GM19452 (cell line): ENCODE data around the gene NRDC.

ENCODE experiments used
- ATAC-seq: cut with Tn5 transposase; IDR thresholded peaks from one replicate; pipeline ENCODE4 v1.9.1; 2021; ENCODE audit not compliant: unreplicated experiment

The NRDC gene, protein sequence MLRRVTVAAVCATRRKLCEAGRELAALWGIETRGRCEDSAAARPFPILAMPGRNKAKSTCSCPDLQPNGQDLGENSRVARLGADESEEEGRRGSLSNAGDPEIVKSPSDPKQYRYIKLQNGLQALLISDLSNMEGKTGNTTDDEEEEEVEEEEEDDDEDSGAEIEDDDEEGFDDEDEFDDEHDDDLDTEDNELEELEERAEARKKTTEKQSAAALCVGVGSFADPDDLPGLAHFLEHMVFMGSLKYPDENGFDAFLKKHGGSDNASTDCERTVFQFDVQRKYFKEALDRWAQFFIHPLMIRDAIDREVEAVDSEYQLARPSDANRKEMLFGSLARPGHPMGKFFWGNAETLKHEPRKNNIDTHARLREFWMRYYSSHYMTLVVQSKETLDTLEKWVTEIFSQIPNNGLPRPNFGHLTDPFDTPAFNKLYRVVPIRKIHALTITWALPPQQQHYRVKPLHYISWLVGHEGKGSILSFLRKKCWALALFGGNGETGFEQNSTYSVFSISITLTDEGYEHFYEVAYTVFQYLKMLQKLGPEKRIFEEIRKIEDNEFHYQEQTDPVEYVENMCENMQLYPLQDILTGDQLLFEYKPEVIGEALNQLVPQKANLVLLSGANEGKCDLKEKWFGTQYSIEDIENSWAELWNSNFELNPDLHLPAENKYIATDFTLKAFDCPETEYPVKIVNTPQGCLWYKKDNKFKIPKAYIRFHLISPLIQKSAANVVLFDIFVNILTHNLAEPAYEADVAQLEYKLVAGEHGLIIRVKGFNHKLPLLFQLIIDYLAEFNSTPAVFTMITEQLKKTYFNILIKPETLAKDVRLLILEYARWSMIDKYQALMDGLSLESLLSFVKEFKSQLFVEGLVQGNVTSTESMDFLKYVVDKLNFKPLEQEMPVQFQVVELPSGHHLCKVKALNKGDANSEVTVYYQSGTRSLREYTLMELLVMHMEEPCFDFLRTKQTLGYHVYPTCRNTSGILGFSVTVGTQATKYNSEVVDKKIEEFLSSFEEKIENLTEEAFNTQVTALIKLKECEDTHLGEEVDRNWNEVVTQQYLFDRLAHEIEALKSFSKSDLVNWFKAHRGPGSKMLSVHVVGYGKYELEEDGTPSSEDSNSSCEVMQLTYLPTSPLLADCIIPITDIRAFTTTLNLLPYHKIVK

DNA sequence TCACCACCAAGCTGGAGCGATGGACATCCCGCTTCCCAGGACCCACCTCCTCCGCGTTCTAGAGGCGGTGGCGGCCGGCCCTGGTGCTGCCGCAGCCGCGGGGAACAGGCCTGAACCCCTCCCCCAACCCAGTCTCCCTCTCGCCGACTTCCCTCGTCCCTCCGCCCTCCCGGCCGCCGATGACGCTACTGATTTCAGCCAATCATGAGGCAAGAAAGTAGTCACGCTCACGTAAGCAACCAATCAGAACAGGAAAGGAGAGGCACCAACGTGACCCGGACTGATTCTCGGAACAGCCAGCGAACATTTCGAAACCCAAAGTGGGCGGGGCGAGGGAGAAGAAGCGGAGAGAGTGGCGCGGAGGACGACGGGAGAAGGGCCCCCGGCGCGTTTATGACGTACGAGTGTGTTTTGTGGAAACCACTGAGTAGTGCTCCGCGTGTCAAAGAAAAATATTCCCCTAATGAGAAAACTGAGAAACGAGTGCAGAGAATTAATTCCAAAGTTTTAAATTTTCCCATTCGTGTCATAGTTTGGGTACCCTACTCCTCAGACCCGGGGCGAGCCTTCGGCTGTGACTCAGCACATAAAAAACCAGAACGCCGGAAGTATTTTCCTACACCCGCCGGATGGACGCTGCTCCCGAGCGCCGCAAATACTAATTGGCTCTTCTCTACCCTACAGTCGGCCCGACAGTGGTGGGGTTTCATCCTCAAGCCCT, at the start of gene NRDC:
Gene NRDC (minus strand): TSS at position 112 of the 721 bp plus-strand sequence. CDS start 112 bp downstream, outside the sequence.
- ATAC-seq: peak; percentile 95

DNA sequence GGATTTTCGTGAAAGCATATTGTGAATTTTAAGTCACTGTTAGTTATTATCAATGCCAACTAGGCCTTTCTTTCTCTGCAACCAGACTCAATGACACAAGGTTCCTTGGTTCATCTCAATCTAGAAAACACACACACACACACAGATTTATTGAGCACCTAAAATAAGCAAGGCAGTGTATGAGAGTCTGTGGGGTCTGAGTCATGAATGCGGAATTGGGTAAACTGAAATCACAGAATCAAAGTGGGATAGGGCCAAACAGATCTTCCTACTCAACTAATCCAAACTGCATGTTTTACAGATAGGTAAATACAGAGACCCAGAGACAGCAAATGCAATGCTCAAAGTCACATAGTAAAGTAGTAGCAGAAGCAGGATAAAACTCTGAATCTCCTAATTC, 48.5 kb upstream of the NRDC start:
- ATAC-seq: no peak

DNA sequence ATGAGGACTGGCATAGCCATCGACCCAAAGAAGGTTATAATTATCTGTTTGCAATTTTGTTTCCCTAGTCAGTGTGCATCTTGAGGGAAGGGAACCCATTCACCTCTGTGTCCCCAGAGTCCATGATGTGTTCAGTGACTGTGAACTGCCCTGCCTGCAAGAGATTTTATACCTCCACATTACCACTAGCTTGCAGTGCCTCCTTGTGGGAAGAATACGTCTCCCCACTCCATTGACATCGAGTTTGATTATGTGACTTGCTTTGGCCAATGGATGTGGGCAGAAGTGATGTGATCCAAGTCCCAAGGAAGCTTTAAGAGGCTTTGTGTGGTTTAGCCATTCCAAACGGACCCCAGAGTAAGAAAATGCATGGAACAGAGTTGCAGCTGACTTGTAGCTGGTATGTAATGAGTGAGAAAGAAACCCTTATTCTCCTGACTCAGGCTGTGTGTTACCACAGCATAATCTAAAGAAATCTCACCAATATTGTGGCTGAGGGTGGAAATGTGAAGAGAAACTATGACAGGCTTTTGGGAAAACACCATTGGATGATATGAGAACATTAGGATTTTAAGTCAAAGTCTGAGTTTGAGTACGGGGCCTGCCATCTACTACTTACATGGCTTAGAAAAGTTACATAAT, 47.8 kb upstream of the NRDC start:
- ATAC-seq: no peak

DNA sequence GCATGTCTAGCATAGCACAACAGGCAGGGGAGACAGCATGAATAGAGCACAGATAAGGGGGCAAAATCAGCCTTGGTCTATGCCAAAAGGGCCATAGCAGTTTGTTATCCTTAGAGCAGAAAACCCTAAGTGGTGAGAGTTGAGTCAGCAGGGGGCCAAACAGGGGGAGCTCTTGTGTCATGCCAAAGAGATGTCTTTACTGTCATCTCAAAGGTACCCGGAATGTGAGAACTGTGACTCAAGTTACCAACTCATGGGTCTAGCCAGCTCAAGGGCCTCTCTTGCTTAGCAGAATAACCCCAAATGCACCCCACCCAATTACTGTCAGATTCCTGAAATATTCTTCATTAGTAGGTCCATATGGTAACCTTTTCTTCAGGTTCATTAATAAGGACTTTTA, 45.9 kb upstream of the NRDC start:
- no peak for ATAC-seq

DNA sequence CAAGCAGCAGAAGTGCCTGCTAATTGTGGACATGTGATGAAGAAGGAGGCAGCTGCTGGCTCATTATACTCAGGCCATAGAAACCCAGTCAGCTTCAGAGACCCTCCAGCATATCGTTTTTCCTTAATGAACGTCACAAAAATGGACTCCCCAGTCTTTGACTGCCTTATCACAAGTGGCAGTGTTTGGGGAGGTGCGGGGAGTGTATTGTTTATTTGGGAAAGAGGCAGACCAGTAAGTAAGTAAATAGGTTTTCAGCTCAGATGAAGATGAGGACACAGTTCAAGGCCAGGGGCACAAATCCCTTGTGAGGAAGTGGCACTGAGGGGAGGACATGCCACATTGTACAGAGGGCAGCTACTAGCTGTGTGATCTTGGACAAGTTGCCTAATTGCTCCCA, 43.5 kb upstream of the NRDC start:
- no peak for ATAC-seq

DNA sequence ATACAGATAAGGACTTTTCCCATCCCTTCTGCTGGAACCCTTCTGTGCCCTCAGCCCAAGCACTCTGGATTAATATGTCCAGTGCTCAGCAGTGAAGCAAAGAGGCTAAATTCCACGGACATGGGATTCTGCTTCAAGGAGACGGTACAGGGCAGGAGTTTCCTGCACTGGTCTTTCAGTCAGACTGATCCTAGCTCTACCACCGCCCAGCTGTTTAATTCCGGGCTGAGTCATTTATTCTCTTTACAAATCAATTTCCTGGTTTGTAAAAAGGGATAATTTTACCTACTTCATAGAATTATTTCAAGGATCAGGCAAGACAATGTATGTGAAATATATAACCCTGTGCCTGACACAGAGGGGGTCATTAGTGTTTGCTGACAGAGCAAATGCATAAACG, 41.6 kb upstream of the NRDC start:
- ATAC-seq: no peak

DNA sequence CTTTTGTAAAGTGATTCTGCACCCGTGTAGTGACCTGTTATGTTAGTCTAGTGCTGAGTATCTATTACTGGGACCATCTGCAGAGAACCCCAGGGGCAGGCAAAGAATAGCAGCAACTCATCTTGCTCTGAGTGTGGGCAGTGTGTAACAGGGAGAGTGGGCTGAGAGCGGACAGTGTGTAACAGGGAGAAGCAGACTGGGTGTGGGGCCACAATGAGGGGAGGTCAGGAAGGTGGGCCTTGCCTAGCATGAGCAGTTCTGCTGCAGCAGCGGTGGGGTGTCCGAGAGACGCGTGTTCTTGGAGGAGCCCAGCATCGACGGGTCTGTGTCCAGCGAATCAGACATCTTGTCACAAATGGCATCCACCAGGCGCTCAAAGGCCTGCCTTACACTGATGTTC, 41.2 kb upstream of the NRDC start:
- ATAC-seq: no peak

DNA sequence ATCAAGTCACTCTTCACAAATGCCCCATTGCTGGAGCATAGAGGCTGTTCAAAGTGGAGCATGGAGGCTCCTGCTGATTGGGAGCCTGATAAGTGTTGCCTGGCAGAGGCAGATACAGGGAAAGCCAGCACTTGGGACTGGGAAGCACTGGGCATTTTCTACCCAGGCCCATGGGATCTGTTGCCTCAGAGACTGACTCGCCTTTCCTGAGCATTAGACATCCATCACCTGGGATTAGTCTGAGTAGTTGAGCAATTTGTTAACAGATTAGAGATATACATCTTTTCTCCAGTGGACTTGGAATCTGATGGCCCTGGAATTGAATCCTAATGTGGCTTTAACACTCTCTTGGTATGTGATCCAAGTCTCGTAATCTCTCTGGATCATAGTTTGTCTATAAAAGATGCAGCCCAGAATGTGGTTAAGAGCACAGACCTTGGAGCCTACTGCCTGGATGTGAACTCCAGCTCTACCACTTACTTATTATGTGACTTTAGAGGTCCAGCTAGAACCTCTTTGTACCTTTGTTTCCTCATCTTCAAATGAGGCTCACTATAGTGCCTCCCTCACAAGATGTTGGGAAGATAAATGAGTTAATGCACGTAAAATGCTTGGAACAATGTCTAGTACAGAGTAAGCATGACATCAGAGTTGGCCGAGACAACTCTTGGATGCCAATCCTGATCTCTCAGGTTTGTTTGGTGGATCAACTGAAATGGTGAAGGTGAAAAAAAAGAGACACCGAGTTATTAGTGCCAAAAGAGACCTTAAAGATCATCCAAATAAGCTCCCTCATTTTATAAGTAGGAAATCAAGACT, 38.3 kb upstream of the NRDC start:
- ATAC-seq: no peak

DNA sequence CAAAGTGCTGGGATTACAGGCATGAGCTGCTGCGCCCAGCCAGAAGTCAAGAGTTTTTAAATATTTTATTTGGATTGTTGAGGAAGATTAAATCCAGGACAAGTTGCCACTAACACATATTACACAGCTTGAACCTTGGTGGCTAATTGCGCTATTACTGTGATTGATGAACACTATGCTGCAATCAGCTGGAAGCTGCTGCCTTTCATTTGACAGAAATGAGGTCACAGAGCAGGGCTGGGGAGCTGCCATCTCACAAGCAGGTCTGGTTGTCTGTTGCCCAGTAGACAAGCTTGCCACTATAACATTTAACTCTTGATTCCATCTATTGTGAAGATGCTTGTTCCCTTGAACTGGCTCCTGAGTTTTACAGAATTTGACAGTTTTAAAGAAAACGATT, 37.4 kb upstream of the NRDC start:
- ATAC-seq: no peak

DNA sequence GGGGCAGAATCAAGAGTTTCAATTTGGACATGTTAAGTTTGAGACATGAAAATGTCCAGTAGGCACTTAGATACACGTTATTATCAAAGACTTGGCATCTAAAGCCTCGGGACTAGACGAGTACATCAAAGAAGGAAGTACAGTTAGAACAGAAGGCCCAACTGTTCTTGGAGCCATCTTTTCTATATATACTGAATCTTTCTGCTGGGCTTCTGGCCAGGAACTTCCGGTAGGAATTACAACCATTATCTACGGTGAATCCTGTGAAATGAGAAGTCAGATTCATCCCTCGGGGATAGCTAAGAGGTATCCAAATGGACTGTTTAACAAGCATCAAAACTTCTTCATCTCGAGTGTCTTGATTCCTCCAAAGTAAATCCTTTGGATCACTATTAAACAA, 34.4 kb upstream of the NRDC start:
- ATAC-seq: no peak

DNA sequence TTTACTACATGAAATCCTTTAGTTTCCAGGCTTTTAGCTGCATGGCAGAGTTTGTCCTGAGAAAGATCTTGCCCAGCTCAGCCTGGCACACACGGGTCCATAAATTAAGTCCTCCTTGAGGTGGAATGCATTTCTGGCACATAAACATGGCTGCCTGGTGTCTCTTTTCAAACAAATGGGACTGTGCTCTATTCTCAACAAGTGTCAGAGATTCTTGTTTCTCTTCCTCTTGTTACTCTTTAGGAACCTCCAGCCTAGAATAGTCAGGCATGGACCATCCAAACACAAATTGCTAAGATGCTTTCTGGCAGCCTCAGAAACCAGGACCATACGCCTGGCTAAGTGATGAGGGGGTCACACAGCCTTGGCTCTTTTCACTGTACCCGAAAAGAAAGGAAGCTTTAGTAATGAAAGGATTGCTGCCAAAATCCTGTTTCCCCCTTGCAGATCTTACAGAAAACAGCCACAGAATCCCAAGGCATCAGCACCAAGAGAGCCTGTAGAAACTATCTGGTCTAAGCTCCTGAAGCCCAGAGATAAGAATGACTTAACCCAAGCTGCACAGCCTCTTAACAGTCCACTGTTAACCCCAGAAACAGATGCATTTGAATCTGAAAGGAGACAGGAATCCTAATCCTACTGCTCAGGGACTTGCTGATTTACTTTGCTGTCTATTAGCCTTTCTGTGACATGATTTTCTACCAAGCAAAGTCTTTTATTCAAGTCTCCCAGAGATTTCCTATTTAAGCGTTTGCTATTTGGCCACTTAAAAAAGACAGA, 31.9 kb upstream of the NRDC start:
- ATAC-seq: no peak

DNA sequence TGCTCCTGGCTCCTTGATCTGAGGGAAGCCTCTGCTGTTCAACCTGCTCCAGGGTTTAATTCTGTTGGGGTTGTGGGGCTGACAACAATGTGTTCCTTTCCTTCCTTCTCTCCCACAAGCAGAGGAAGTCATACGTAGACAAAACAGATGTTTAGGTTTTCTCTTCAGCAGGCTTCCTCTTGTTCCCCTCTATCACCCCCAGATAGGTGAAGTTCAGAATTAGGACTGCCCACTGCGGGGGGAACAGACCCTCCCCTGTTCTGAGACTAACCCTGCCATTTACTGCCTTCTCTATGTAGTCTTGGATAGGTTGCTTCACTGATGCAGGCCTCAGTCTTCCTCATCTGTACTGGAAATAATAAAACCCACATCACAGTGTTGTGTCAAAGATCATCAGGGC, 30.0 kb upstream of the NRDC start:
- ATAC-seq: no peak

DNA sequence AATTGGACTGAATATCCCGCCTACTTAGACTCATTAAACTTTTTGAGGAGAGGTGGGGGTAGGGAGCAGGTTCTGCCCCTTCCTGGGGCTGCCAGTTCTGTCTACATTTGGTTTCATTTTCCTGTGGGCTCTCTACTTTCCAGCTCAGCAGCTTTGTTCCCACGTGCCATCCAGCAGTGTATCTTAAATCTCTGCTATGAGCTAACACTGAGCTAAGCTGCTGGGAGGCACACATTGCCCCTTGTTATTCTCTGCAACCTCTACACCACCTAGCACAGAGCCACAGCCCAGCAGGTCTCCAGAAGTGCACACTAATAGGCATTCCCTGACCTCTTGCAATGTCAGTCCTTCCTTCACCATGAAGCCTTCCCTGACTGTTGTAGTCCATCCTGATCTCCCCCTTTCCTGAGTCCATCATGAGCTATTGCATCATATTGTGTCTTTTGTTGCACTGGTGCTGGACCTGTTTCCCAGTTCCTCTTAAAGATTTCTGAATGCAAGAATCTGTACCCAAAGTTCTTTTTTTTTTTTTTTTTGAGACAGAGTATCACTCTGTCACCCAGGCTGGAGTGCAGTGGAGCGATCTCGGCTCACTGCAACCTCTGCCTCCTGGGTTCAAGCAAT, 28.7 kb upstream of the NRDC start:
- no peak for ATAC-seq

DNA sequence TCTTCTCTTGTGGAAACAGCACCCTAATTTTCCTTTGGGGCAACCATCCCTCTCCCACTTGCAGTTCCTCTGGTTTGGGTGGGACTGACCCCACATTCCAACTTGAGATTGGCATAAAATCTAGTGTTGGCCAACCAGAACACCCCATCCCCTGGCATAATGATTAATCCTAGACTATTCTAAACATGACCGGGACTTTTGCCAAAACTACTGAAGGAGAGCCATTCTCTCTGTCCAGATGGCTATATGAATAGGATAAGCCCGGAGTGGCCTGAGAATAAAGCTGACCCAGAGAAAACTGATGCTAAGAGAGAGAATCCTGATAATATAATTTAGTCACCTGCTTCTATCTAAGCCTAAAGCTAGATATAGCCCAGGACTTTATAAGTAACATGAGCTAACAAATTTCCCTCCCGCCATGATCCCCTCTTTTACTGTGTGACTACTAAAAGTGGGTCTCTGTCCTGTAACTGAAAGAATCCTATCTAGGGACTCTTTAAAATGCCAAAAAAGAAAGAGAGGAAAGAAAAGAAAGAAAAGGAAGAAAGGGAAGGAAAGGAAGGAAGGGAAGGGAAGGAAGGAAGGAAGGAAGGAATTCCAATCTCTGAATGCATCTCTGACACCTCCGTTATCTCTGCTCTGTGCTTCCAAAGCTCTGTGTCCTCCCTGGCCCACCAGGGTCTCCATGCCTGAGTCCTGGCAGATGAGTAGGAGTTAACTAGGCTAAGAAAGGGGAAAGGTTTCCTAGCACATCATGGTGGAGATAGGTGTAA, 28.0 kb upstream of the NRDC start:
- ATAC-seq: no peak

DNA sequence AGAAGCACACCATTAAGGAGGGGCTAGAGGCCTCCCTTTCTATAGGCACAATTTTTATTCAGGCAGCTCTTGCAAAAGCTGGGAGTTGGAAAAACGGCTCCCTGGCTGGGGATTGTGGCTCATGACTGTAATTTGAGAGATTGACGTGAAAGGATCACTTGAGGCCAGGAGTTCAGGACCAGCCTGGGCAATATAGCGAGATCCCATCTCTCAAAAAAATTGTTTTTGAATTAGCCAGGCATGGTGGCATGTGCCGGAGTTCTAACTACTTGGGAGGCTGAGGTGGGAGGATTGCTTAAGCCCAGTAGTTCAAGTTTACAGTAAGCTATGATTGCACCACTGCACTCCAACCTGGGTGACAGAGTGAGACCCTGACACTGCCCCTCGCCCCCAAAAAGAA, 23.9 kb upstream of the NRDC start:
- ATAC-seq: no peak

DNA sequence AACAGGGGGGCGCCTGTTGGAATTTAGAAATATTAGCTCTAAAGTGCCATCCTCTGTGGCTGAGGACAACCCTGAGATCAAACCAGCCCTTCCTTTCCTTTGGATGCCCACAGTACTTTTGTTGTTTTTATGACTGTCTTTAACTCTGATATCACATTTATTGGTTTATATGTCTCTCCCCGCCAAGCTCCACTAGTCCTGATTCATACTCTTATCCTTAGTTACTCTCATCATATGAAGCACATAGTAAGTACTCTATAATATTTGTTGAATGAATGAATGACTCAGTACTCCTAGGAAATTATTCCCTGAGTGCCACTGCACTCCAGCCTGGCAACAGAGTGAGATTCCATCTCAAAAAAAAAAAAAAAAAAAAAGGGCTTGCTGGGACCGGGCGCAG, 22.6 kb upstream of the NRDC start:
- no peak for ATAC-seq

DNA sequence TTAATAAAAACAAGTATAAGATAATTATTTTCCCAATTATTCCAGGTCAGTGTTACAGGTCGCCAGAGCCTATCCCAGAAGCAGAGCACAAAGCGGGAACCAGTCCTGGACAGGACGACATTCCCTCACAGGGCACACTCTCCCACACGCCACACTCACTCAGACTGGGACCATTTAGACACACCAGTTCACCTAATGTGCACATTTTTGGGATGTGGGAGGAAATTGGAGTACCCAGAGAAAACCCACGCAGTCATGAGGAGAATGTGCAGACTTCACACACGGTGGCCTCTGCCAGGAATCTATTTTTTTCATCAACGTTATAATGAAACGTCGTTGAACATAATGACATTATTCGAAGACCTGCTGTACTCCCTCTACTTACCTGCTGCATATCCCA, 20.5 kb upstream of the NRDC start:
- ATAC-seq: no peak
